GM19397 (cell line): ENCODE results near the gene DRAM2.
A peak's percentile ranks its signal among the peaks of the same experiment; 100 is the strongest.

Experiments used
- ATAC-seq: cut with Tn5 transposase; IDR thresholded peaks from one replicate; pipeline ENCODE4 v1.9.1; 2021; ENCODE audit warnings: mild to moderate bottlenecking, moderate library complexity; ENCODE audit not compliant: unreplicated experiment

The DRAM2 gene

GRCh38 chr1:111139956-111140679 lies at the start of gene DRAM2, which contains the start of gene CEPT1:
DRAM2 (minus strand) TSS chr1:111140093; CDS start chr1:111131554, 8,539 bp downstream.
CEPT1 (plus strand) TSS chr1:111140223; CDS start chr1:111147715, 7,492 bp downstream.
- peak; percentile 81 for ATAC-seq

- ATAC-seq = no peak
These were observed 44.8 kb upstream of the DRAM2 start for GRCh38 chr1:111184663-111185062.

DNA sequence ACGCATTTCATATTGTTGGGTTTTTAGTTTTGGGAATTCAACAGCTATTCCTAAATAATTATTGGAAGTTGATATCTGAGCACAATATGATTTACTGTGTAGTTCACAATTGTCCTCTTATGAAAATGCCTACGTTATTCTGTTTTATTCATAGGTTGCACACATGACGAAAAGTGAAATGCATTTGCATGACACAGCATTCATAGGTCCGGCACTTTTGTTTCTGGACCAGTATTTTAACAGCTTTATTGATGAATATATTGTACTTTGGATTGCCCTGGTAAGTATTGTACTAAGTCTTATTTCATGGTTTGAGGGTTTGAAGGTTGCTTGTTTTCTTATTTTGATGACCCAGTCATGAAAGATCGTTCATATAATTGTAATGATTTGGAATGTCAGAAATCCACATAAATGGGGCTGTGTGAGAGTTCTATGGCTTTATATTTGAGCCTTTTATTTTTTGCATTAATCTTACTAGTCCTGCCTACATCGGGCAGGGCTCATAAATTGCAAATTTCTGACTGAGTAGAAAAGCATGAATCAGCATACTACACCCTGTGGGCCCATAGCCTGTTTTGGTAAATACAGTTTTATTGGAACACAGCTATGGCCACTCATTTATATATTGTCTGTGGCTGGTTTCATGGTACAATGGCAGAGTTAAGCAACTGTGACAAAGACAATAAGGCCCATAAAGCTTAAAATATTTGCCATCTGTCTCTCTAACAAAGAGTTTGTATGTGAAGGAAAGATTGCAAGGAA lies 43.6 kb upstream of the DRAM2 start:
- ATAC-seq = no peak

GRCh38 chr1:111182052-111182451 lies 42.2 kb upstream of the DRAM2 start:
- ATAC-seq = no peak

DNA sequence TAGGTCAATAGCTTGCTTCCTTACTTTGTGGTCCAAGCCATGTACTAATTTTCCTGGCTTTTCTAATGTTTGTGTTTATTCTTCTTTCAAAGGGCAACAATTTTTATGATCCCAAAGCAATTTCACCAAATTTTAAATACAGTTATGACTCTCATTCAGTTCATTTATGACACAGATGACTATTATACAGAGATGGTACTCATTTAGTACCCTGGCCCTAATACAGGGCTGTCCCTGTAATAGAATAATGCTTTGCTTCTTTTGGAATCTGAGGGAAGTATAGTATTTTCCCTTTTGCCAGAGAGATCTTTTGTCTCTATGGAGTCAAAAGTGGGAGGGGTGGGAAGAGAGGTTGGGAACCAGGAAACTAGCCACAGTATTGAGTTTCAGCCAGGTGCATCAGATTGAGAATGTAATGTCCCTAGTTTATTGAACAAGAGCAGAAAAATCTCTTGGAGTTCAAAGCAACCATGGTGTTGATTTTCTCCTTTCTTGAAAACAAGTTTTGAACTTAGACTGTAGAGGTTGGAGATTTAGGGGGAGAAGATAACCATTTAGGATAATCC lies 40.2 kb upstream of the DRAM2 start:
- ATAC-seq = no peak

DNA sequence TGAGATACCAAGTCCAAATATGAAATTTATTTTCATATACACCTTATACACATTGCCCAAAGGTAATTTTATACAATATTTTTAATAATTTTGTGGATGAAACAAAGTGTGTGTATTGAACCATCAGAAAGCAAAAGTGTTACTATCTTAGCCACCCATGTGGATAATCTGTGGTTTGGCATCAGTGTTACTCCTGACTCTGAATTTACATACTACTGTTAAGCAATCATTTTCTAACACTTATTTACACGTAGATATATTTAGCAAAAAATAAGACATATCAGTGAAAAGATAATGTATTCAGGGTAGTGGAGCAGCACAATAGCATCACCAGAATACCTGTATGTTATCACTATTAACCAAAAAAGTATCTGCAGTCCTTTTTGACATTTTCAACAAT lies 36.8 kb upstream of the DRAM2 start:
- no peak for ATAC-seq

DNA sequence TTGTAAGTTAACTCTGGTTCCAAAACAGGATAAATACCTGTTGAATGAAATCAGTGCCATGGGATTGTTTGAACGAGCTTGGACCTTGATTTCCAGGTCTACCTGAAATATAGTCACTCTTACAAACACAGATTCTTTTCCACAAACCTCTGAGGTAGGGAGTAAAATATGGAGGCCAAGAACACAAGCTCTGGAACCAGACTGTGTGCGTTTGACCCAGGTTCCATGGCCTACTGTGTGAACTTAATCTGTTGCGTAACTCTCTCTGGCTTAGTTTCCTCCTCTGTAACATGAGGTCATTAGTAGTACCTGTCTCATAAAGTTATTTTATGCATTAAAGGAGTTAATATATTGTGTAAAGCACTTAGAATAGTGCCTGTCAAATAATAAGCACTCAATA lies 35.5 kb upstream of the DRAM2 start:
- no peak for ATAC-seq

GRCh38 chr1:111174070-111174469 lies 34.2 kb upstream of the DRAM2 start:
- ATAC-seq = no peak

DNA sequence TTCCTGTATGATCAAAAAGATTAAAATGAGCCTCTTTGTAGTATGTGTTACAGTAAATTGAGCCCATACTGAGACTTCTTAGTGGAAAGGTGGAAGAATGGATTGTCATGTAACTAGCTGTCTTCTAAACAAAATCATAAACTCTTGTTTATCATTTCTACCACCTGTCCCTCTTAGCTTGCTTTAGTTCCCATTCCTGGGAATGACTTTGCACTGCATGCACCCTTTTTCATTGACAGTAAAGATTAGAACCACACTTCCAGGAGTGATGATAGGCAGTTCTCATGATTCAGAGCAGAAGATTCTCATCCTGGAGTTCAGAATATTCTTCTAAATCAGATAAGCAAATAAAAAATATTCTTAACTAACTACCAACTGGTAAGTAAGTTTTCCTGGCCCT lies 32.6 kb upstream of the DRAM2 start:
- no peak for ATAC-seq

DNA sequence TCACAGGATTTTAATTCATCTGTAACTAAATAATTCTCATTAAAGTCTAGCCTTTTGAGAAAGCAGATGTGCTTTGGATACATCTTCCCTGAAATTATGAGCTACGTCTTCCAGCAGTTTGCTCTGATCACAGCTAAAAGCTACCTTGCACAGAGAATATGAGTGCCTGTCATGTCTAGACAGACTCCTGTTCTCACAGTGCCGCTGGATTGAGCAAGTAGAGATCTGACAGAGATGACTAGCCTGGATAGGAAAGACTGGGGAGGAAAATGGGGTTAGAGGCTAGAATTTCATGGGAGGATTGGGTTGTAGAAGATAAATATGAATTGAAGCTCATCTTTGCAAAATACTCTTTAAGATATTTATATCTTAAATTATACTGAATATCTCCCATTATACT lies 24.3 kb upstream of the DRAM2 start:
- no peak for ATAC-seq

DNA sequence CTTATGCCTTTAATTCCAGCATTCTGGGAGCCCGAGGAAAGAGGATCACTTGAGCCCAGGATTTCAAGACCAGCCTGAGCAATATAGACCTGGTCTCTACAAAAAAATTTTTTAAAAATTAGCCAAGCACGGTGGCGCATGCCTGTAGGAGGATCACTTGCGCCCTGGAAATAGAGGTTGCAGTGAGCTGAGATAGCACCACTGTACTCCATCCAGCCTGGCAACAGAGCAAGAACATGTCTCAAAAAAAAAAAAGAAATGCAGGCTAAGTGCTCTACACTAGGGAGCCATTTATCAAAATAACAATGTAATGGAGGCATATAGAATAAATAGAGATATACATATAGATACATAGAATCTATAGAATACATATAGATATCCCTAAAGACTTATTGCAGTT lies 23.5 kb upstream of the DRAM2 start:
- ATAC-seq = no peak

- no peak for ATAC-seq
These were observed 22.6 kb upstream of the DRAM2 start for GRCh38 chr1:111162488-111162880.

DNA sequence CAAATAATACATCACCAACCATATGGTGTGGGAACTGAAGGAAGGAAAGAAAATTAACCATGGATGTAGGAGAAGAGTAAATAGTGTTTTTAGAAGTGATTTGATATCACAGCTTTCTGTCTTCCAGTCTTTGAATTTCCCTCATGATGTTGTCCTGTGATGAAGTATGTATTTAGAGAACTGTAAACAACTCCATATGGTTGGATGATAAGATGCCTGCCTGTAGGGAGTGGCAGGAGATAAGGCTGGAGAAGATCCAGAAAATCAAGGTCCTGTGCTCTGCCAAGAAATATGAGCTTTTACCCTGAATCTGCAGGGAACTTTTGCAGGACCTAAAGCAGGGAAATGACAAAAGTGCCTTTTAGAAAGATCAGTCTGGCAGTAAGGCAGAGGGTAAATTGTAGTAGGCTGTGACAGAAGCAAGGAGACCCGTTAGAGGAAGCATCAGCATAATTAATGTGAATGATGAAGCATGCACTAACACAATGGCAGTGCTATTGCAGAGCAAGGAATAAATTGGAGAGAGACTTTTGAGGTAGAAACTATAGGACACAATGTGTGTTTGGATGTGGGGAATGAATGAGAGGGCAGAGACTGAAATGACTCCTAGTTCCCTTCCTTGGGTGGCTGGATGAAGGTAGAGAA lies 22.1 kb upstream of the DRAM2 start:
- no peak for ATAC-seq

- ATAC-seq = no peak
These were observed 17.5 kb upstream of the DRAM2 start for GRCh38 chr1:111157431-111157830.

GRCh38 chr1:111154021-111154999 lies 14.4 kb upstream of the DRAM2 start:
- no peak for ATAC-seq

GRCh38 chr1:111151838-111152237 lies 11.9 kb upstream of the DRAM2 start:
- no peak for ATAC-seq

GRCh38 chr1:111148376-111148881 lies 8.5 kb upstream of the DRAM2 start:
- ATAC-seq = no peak

DNA sequence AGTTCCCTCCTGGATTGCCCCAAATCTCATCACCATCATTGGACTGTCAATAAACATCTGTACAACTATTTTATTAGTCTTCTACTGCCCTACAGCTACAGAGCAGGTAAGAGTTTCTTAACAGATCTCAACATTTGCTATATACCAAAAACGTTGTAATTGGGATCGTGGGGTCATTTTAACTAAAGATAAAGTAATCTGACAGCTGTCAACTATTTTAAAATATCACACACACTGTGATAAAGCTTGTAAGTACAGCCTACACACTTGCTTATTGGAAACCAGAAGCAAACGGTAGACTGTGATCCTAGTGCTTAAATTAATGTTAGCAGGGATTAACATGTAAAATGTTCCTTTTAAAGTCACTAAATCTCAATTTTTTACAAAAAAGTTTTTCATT lies 8.1 kb upstream of the DRAM2 start:
- no peak for ATAC-seq

GRCh38 chr1:111145963-111146768 lies 6.3 kb upstream of the DRAM2 start:
- ATAC-seq = no peak
